AG09309 (cell line): Measurements from ENCODE around the gene SLC39A9.
"Not testable (repeated sequence)": the region's sequence is repeated elsewhere in the genome, so short reads cannot be mapped to it uniquely, and the experiment has no call there.

Experiments used
- DNase-seq: peaks from one replicate; pipeline ENCODE4 v3.0.0-alpha.2; 2010; ENCODE audit warnings: low read depth
- H3K4me3 ChIP-seq: 2 replicates; pipeline ENCODE4 v1.5.1; 2011; ENCODE audit warnings: mild to moderate bottlenecking, low read depth, low read length, moderate library complexity; ENCODE audit not compliant: control insufficient read depth
- CTCF ChIP-seq: IDR thresholded peaks from 2 replicates; pipeline ENCODE4 v1.5.1; 2011; ENCODE audit warnings: mild to moderate bottlenecking, low read depth, low read length, inconsistent platforms; ENCODE audit not compliant: insufficient read depth, control insufficient read depth; ENCODE audit errors: missing control alignments

SLC39A9 gene

DNA sequence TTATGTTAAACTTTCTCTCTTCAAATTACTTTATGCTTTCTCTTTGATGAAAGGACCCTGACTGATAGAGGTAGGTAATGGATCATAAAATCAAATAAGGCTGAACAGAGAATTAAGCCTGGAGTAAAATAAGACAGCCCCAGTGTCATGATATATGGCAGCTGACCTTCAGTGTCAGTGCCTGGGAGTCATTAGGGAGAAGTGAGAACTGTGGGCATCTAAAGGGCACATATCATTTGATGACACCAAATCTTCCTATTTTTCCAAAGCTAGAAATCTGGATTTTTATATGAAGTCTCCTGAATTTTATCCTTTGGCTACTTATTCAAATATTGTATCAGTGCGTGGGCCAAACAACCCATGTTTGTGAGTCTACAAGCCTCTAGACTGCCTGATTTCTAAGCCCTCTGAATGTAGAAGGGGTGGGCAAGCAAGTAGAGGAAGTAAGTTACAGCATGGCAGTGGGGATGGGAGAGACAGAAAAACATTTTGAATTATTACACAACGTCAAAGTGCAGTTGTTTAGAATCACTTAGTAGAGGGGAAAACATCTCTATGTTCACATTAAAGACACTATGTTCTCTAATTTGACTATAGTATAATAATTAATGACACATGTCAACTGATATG, 10.0 kb downstream of the SLC39A9 start:
- TF ChIP-seq CTCF = no peak
- DNase-seq = no peak
- no peak overlapping the region for H3K4me3 ChIP-seq

- no peak for TF ChIP-seq CTCF
- no peak for DNase-seq
- H3K4me3 ChIP-seq = no peak overlapping the region
These were observed 15.0 kb downstream of the SLC39A9 start for GRCh38 chr14:69413483-69413882.

DNA sequence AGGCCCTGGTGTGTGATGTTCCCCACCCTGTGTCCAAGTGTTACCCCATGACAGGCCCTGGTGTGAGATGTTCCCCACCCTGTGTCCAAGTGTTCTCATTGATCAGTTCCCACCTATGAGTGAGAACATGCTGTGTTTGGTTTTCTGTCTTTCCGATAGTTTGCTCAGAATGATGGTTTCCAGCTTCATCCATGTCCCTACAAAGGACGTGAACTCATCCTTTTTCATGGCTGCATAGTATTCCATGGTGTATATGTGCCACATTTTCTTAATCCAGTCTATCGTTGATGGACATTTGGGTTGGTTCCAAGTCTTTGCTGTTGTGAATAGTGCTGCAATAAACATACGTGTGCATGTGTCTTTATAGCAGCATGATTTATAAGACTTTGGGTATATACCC, 17.6 kb downstream of the SLC39A9 start:
- not testable (repeated sequence) for DNase-seq, H3K4me3 ChIP-seq

DNA sequence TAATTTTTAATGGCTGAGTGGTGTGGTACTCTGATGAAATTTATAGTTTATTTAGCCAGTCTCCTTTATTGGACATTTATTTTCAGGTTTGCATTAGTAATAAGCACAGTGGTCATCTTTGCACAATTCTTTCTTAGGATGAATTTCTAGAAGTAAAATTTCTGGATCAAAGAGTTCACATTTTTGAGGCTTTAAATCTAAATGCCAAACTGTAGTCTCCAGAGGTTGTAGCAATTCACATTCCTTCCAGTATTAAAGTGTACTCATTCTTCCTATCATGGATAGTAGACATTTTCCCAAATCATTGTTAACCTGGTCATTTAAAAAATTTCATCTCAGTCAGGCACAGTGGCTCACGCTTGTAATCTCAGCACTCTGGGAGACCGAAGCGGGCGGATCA, 24.8 kb downstream of the SLC39A9 start:
- H3K4me3 ChIP-seq = no peak overlapping the region
- DNase-seq = no peak
- no peak for TF ChIP-seq CTCF

DNA sequence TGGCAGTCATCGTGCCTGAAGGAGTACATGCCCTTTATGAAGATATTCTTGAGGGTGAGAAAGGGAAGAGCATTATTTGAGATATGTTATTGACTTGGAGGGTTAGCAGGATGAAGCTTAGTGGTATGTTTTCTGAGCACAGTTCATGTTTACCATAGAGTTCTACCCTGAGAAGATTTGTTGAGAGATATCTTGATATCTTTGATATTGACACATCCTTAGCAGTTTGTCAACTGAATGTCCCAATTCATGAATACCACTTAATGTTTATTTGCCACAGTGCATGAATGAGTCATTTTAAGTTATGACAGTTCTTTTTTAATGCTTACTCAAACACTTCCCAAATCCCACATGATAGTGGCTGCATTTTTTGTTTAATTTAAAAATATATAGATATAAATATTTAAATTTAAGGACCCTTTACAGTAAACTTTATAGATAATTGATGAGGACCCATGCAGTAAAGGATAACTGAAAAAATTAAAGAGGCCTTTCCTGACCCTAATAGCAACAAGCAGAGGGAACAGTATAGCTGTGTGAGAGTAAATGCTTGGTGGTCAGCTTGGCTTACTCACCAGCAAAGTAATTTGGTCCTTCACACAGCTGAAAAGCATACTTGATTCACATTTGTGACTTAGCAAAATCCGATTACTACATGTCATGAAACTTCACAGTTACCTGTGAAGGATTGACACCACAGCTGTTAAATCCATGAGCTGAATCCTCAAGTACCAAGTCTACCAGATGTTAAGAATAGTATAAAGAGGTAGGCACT, 25.8 kb downstream of the SLC39A9 start:
- no peak for TF ChIP-seq CTCF
- H3K4me3 ChIP-seq = no peak overlapping the region
- DNase-seq = no peak

DNA sequence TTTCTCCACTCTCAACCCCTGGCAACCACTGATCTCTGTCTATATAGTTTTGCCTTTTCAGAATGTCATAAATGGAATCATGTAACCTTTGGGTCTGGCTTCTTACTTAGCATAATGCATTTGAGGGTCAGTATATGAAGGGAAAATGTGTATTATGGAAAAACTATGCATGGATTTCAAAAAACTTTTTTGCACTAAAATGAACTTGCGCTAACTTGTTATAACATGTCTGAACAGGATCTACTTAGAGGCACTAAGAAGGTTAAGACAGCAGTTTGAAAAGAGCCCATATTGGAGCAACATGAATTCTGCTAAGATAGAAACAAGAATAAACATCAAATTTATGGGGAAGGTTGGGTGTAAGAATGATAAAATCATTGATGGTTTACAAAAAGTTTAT, 29.1 kb downstream of the SLC39A9 start:
- DNase-seq = no peak
- TF ChIP-seq CTCF = no peak
- no peak overlapping the region for H3K4me3 ChIP-seq

GRCh38 chr14:69428289-69428998, 30.0 kb downstream of the SLC39A9 start:
- no peak for DNase-seq
- no peak for TF ChIP-seq CTCF
- H3K4me3 ChIP-seq = no peak overlapping the region
